HepG2 (cell line): Measurements from ENCODE around the gene UGGT1. TPM values are rescaled to one million over a fixed set of nuclear protein-coding genes. Genes with fewer than 3 reads are reported as not detected.

Experiments used
- ELF3 ChIP-seq: IDR thresholded peaks from 2 replicates; pipeline ENCODE4 v1.6.1; 2016; ENCODE audit warnings: missing genetic modification reagents, missing compliant biosample characterization
- FIP1L1 ChIP-seq: fragments of 200-400 bp; formaldehyde crosslinking; IDR thresholded peaks from 2 replicates; pipeline ENCODE4 v1.6.1; 2018; ENCODE audit warnings: low read depth, mild to moderate bottlenecking, low read length, moderate library complexity, borderline replicate concordance; ENCODE audit not compliant: insufficient read depth
- FOXP1 ChIP-seq, 2 experiments: fragments of 450-650 bp in 1 of 2; IDR thresholded peaks; 2 replicates each; pipeline ENCODE4 v1.6.1; 2017 to 2018; ENCODE audit warnings: antibody characterized with exemption in 1 of 2
- MED8 ChIP-seq: sonication (generic); formaldehyde crosslinking; IDR thresholded peaks from 2 replicates; pipeline ENCODE4 v1.8.1; 2023; ENCODE audit warnings: mild to moderate bottlenecking, missing genetic modification reagents; ENCODE audit not compliant: insufficient replicate concordance
- NRL ChIP-seq: sonication (generic); formaldehyde crosslinking; IDR thresholded peaks from 2 replicates; pipeline ENCODE4 v1.5.0; 2020; ENCODE audit warnings: missing genetic modification reagents, mild to moderate bottlenecking, moderate library complexity, borderline replicate concordance
- PLRG1 ChIP-seq: fragments of 450-650 bp; conservative IDR thresholded peaks from 2 replicates; pipeline ENCODE4 v1.6.1; 2016
- SAFB2 ChIP-seq: sonication (generic); formaldehyde crosslinking; IDR thresholded peaks from 2 replicates; pipeline ENCODE4 v1.5.1; 2020; ENCODE audit warnings: missing genetic modification reagents, low read depth, mild to moderate bottlenecking, borderline replicate concordance
- SP140L ChIP-seq: sonication (generic); formaldehyde crosslinking; IDR thresholded peaks from 2 replicates; pipeline ENCODE4 v1.4.0; 2020; ENCODE audit warnings: missing genetic modification reagents, borderline replicate concordance
- ZNF264 ChIP-seq: sonication (generic); formaldehyde crosslinking; IDR thresholded peaks from 2 replicates; pipeline ENCODE4 v1.4.0; 2020; ENCODE audit warnings: missing genetic modification reagents
- ZNF33A ChIP-seq: sonication (generic); formaldehyde crosslinking; IDR thresholded peaks from 2 replicates; pipeline ENCODE4 v1.5.1; 2020; ENCODE audit warnings: missing genetic modification reagents, mild to moderate bottlenecking, moderate library complexity, borderline replicate concordance
- ZNF510 ChIP-seq: sonication (generic); formaldehyde crosslinking; IDR thresholded peaks from 2 replicates; pipeline ENCODE4 v1.4.0; 2020; ENCODE audit warnings: low read depth, mild to moderate bottlenecking, missing genetic modification reagents
- ZNF543 ChIP-seq: sonication (generic); formaldehyde crosslinking; IDR thresholded peaks from 2 replicates; pipeline ENCODE4 v1.4.0; 2020; ENCODE audit warnings: mild to moderate bottlenecking, missing genetic modification reagents
- ZNF607 ChIP-seq: sonication (generic); formaldehyde crosslinking; IDR thresholded peaks from 2 replicates; pipeline ENCODE4 v1.5.1; 2020; ENCODE audit warnings: missing genetic modification reagents, mild to moderate bottlenecking, borderline replicate concordance
- ZNF619 ChIP-seq: sonication (generic); formaldehyde crosslinking; IDR thresholded peaks from 2 replicates; pipeline ENCODE4 v1.4.0; 2020; ENCODE audit warnings: mild to moderate bottlenecking, missing genetic modification reagents
- polyA plus RNA-seq, 8 experiments: library from polyadenylated mRNA; depleted of rRNA in 3 of 8; stranded (reverse) in 7 of 8; unstranded in 1 of 8; fragments of >200 nt; fragmentation: Illumina TruSeq in 4 of 8; extraction: Trizol in 4 of 8; gene quantifications; 2 replicates each; pipeline versions ENCODE4 v1.2.1 to v1.2.3, GENCODE V29; 2011 to 2016; ENCODE audit warnings: low read depth in 4 of 8, missing spikeins in 1 of 8, mixed read lengths in 1 of 8; ENCODE audit not compliant: insufficient read depth in 1 of 8
- total RNA-seq, 5 experiments: library from RNA; depleted of rRNA; stranded (reverse); fragments of >200 nt; fragmentation: Illumina TruSeq; extraction: Trizol; gene quantifications; 2 replicates each; pipeline ENCODE4 v1.2.3, GENCODE V29; 2016; ENCODE audit warnings: low read depth in 1 of 5
- TF ChIP-seq, protein P1 (sequence below): sonication (generic); formaldehyde crosslinking; IDR thresholded peaks from 2 replicates; pipeline ENCODE4 v1.5.0; 2020; ENCODE audit warnings: mild to moderate bottlenecking, missing genetic modification reagents
- TF ChIP-seq, protein P2 (sequence below): sonication (generic); formaldehyde crosslinking; IDR thresholded peaks from one replicate; pipeline ENCODE4 v1.5.1; 2020; ENCODE audit warnings: mild to moderate bottlenecking, missing genetic modification reagents; ENCODE audit errors: not compliant biosample characterization

UGGT1 gene
- total and polyA plus RNA-seq, 2 of the 13 experiments (the other 11 are each of a cell fraction or from before 2014, with no cell fraction given) = 35.8 to 83.2 TPM

DNA sequence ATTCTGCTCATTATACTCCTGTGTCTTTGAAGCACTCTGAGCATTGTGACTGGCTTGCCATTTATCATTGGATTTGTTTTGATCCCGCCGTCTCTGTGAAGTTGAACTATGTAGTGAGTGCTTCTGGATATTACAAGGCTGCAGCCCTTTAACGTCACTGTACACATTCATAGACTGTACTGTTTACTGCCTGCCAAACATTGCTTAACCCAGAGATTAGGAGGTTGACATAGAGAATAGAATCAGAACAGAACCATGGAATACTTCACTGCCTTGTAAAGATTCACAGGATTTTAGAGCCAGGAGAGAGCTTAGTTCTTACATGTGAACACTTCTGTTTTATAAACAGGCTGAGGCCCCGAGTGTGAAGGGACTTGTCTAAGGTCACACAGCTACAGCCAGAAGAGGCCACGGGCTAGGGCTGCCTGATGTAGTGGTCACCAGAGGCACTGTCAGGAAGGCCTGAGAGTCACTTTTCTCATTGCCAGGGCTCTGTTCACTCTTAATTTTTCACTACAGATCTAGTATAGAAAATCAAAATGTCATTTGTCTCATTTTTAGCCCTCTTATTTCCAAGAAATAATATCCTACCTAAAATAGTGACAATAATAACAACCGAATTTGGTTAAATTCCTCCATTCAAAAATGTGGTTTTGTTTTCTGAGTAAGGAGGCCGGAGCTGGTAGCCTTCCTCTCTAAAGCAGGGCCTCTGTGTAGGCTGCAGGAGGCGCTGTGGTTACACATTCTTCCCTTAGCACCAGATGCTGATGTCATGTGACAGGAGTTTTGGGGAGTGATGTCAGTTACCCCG, 87.9 kb downstream of the UGGT1 start (continued):
- TF ChIP-seq, protein P1, sequence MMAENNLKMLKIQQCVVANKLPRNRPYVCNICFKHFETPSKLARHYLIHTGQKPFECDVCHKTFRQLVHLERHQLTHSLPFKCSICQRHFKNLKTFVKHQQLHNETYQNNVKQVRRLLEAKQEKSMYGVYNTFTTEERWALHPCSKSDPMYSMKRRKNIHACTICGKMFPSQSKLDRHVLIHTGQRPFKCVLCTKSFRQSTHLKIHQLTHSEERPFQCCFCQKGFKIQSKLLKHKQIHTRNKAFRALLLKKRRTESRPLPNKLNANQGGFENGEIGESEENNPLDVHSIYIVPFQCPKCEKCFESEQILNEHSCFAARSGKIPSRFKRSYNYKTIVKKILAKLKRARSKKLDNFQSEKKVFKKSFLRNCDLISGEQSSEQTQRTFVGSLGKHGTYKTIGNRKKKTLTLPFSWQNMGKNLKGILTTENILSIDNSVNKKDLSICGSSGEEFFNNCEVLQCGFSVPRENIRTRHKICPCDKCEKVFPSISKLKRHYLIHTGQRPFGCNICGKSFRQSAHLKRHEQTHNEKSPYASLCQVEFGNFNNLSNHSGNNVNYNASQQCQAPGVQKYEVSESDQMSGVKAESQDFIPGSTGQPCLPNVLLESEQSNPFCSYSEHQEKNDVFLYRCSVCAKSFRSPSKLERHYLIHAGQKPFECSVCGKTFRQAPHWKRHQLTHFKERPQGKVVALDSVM (CRISPR knock-in tag) = peak; percentile 84
- TF ChIP-seq FOXP1 (IDR thresholded peaks at IDR 0.05) (peak; percentile 99), FOXP1 (CRISPR knock-in tag; IDR thresholded peaks at IDR 0.05) (peak; percentile 99), ZNF619 (CRISPR knock-in tag) (0 out of 2 replicates have a peak, but pooled peaks have one; percentile 38), NRL (no peak), PLRG1 (no peak), ZNF543 (CRISPR knock-in tag) (no peak), SP140L (no peak; the same call in 1 of the 2 replicates), ZNF264 (CRISPR knock-in tag) (peak; percentile 82), MED8 (CRISPR knock-in tag) (peak; percentile 93), ZNF510 (CRISPR knock-in tag) (no peak), ZNF607 (CRISPR knock-in tag) (no peak), ZNF33A (peak; percentile 39; the same call in 1 of the 2 replicates), FIP1L1 (no peak), SAFB2 (no peak), ELF3 (CRISPR knock-in tag) (peak; percentile 93)
- TF ChIP-seq, protein P2, sequence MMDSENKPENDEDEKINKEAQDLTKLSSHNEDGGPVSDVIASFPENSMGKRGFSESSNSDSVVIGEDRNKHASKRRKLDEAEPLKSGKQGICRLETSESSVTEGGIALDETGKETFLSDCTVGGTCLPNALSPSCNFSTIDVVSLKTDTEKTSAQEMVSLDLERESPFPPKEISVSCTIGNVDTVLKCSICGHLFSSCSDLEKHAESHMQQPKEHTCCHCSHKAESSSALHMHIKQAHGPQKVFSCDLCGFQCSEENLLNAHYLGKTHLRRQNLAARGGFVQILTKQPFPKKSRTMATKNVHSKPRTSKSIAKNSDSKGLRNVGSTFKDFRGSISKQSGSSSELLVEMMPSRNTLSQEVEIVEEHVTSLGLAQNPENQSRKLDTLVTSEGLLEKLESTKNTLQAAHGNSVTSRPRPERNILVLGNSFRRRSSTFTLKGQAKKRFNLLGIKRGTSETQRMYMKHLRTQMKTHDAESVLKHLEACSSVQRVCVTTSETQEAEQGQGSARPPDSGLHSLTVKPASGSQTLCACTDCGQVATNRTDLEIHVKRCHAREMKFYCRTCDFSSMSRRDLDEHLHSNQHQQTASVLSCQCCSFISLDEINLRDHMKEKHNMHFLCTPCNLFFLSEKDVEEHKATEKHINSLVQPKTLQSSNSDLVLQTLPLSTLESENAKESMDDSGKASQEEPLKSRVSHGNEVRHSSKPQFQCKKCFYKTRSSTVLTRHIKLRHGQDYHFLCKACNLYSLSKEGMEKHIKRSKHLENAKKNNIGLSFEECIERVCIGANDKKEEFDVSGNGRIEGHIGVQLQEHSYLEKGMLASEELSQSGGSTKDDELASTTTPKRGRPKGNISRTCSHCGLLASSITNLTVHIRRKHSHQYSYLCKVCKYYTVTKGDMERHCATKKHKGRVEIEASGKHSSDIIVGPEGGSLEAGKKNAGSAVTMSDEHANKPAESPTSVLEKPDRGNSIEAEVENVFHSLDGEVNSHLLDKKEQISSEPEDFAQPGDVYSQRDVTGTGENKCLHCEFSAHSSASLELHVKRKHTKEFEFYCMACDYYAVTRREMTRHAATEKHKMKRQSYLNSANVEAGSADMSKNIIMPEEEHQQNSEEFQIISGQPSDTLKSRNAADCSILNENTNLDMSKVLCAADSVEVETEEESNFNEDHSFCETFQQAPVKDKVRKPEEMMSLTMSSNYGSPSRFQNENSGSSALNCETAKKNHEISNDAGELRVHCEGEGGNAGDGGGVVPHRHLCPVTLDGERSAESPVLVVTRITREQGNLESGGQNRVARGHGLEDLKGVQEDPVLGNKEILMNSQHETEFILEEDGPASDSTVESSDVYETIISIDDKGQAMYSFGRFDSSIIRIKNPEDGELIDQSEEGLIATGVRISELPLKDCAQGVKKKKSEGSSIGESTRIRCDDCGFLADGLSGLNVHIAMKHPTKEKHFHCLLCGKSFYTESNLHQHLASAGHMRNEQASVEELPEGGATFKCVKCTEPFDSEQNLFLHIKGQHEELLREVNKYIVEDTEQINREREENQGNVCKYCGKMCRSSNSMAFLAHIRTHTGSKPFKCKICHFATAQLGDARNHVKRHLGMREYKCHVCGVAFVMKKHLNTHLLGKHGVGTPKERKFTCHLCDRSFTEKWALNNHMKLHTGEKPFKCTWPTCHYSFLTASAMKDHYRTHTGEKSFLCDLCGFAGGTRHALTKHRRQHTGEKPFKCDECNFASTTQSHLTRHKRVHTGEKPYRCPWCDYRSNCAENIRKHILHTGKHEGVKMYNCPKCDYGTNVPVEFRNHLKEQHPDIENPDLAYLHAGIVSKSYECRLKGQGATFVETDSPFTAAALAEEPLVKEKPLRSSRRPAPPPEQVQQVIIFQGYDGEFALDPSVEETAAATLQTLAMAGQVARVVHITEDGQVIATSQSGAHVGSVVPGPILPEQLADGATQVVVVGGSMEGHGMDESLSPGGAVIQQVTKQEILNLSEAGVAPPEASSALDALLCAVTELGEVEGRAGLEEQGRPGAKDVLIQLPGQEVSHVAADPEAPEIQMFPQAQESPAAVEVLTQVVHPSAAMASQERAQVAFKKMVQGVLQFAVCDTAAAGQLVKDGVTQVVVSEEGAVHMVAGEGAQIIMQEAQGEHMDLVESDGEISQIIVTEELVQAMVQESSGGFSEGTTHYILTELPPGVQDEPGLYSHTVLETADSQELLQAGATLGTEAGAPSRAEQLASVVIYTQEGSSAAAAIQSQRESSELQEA (CRISPR knock-in tag) = no peak
